CD4-positive, CD25-positive, alpha-beta regulatory T cell (primary cell): ENCODE measurements around the gene ADGRB2. TPM values are rescaled to one million over a fixed set of nuclear protein-coding genes. Genes with fewer than 3 reads are reported as not detected.
A peak's percentile ranks its signal among the peaks of the same experiment; 100 is the strongest.

Experiments used
- ATAC-seq, 2 donors: fragments of 150-1000 bp; cut with Tn5 transposase; one replicate each; pipeline ENCODE4 v1.10.0; 2021; ENCODE audit warnings: low read depth in 2 of 2, moderate number of reproducible peaks in 2 of 2, moderate library complexity in 1 of 2
- DNase-seq, 3 donors: peaks; one replicate each; pipeline versions ENCODE4 v3.0.0 to v3.0.0-alpha.2; 2012 to 2022; ENCODE audit warnings: mixed read lengths in 1 of 3
- H3K27ac ChIP-seq: one replicate; pipeline ENCODE4 v1.7.0; 2013; ENCODE audit warnings: mild to moderate bottlenecking, low read length; ENCODE audit not compliant: insufficient read depth, poor library complexity, severe bottlenecking
- H3K27me3 ChIP-seq: one replicate; pipeline ENCODE4 v1.7.0; 2013; ENCODE audit warnings: low read length; ENCODE audit not compliant: control insufficient read depth, insufficient read depth
- H3K36me3 ChIP-seq: one replicate; pipeline ENCODE4 v1.7.0; 2013; ENCODE audit warnings: mild to moderate bottlenecking, low read length, moderate library complexity; ENCODE audit not compliant: control insufficient read depth, insufficient read depth
- H3K4me1 ChIP-seq: 2 replicates; pipeline ENCODE4 v1.7.0; 2013; ENCODE audit warnings: mild to moderate bottlenecking, low read length; ENCODE audit not compliant: insufficient read depth, control insufficient read depth, poor library complexity, severe bottlenecking
- H3K4me3 ChIP-seq: one replicate; pipeline ENCODE4 v1.7.0; 2013; ENCODE audit warnings: low read depth, mild to moderate bottlenecking, low read length, moderate library complexity
- H3K9me3 ChIP-seq, 2 experiments: 1 replicate in 1 of 2; 2 replicates in 1 of 2; pipeline ENCODE4 v1.7.0; 2013; ENCODE audit warnings: low read length in 2 of 2, mild to moderate bottlenecking in 1 of 2, moderate library complexity in 1 of 2; ENCODE audit not compliant: control insufficient read depth in 2 of 2
- H3K27ac Mint-ChIP-seq, 3 donors: one replicate each; pipeline ENCODE4 v1.8.0; 2020 to 2022; ENCODE audit warnings: mild to moderate bottlenecking in 3 of 3, mixed read lengths in 3 of 3, moderate library complexity in 2 of 3
- H3K27me3 Mint-ChIP-seq: one replicate; pipeline ENCODE4 v1.8.0; 2022; ENCODE audit warnings: mild to moderate bottlenecking, mixed read lengths
- H3K36me3 Mint-ChIP-seq: one replicate; pipeline ENCODE4 v1.8.0; 2020; ENCODE audit warnings: mixed read lengths
- H3K4me1 Mint-ChIP-seq, 4 donors: one replicate each; pipeline ENCODE4 v1.8.0; 2020 to 2022; ENCODE audit warnings: mixed read lengths in 4 of 4, mild to moderate bottlenecking in 1 of 4
- H3K4me3 Mint-ChIP-seq, 4 donors: one replicate each; pipeline ENCODE4 v1.8.0; 2020 to 2022; ENCODE audit warnings: mild to moderate bottlenecking in 4 of 4, mixed read lengths in 4 of 4, moderate library complexity in 3 of 4
- H3K9me3 Mint-ChIP-seq, 7 donors: one replicate each; pipeline ENCODE4 v1.8.0; 2020 to 2022; ENCODE audit warnings: mixed read lengths in 7 of 7, mild to moderate bottlenecking in 3 of 7, moderate library complexity in 2 of 7
- polyA plus RNA-seq, 4 donors: library from polyadenylated mRNA; unstranded; fragments of 300-500 nt; fragmentation: Illumina TruSeq; gene quantifications; one replicate each; pipeline ENCODE4 v1.2.3, GENCODE V29; 2021
- total RNA-seq: library from RNA; stranded (reverse); gene quantifications from one replicate; pipeline ENCODE4 v1.2.3, GENCODE V29; 2022

Gene ADGRB2
- total and polyA plus RNA-seq, 5 donors from 2014 or later, result 0.19 to 1.9 (median 0.42) TPM

- no peak overlapping the region for H3K27ac Mint-ChIP-seq
- no peak for ATAC-seq
- peaks cover 22% of the 10 kb centered on the region for H3K27me3 Mint-ChIP-seq
- peaks cover 0 to 13% (median 3%) of the 10 kb centered on the region in 4 donors for H3K4me1 Mint-ChIP-seq
- no peak for DNase-seq
- no peak overlapping the region for H3K4me3 Mint-ChIP-seq
- no peaks in the 10 kb centered on the region for H3K36me3 Mint-ChIP-seq
- H3K36me3 ChIP-seq, result no peaks in the 10 kb centered on the region
- H3K27ac ChIP-seq, result no peak overlapping the region
- no peaks in the 10 kb centered on the region for H3K27me3 ChIP-seq
- no peaks in the 10 kb centered on the region for H3K9me3 ChIP-seq
- no peaks in the 10 kb centered on the region for H3K9me3 Mint-ChIP-seq
- H3K4me1 ChIP-seq, result no peaks in the 10 kb centered on the region
- no peak overlapping the region for H3K4me3 ChIP-seq
These were observed 11.1 kb downstream of the ADGRB2 start for GRCh38 chr1:31752952-31753475.

DNA sequence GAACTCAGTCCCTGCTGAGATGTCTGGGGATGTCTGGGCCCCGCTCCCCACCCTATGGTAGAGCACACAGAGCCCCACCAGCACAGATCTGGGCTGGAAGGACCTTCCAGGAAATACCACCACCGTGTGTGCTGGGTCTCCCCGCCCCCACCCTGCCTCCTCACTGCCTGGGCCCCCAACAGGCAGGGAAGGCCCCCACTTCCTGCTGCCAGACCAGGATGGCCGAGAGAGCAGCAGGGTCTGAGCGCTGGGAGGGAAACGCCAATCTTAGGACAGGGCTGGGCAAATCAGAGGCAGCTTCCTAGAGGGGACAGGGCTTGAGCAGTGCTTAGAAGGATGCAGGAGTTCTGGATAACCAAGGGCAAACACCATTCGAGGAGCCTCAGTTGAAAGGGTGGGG, 11.9 kb downstream of the ADGRB2 start:
- Mint-ChIP-seq H3K27me3 (peaks cover 21% of the 10 kb centered on the region), H3K27ac (no peak overlapping the region), H3K4me3 (no peak overlapping the region), H3K4me1 (peaks cover 0 to 15% (median 4%) of the 10 kb centered on the region in 4 donors), H3K9me3 (no peaks in the 10 kb centered on the region), H3K36me3 (no peaks in the 10 kb centered on the region)
- no peaks in the 10 kb centered on the region for H3K27me3 ChIP-seq
- no peak overlapping the region for H3K4me3 ChIP-seq
- H3K9me3 ChIP-seq, result no peaks in the 10 kb centered on the region
- H3K27ac ChIP-seq, result no peak overlapping the region
- no peaks in the 10 kb centered on the region for H3K4me1 ChIP-seq
- ATAC-seq (no peak), DNase-seq (no peak)
- no peaks in the 10 kb centered on the region for H3K36me3 ChIP-seq

- Mint-ChIP-seq H3K4me3 (no peak overlapping the region), H3K9me3 (no peaks in the 10 kb centered on the region)
These were observed 12.3 kb downstream of the ADGRB2 start for GRCh38 chr1:31751822-31752241.

DNA sequence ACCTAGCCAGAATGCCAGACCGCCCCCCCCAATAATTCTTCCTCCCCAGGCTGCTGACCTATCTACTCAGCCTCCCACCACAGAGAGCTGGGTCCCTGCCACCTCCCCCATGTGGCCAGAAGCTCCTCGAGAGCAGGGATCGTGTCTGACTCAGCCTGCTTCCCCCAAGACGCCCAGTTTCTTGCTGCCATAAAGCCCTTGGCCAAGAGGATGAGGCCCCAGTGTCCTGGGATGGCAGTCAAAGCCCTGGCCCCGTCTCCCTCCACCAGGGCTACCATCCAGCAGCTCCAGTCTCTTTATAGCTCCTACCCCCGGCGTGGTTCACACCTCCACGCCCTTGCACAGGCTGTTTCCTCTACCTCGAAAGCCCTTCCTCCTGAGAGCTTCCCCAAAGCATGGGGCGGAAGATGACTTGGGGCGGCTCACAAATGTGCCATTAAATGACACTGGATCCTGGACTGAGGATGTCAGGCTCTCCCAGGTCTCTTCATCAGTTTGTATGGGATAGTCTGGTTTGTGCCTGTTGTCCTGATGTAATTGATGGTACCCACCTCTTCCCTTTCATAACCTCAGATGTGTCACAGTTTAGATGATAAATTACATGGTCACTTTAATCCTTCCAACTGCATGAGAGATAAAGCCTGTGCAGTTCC, 13.2 kb downstream of the ADGRB2 start:
- peak; percentile 46 to 47 for ATAC-seq

More at GRCh38 chr1:31751822-31752241, 12.3 kb downstream of the ADGRB2 start:
- no peak for ATAC-seq
- H3K27me3 Mint-ChIP-seq, result peaks cover 21% of the 10 kb centered on the region
- Histone ChIP-seq H3K4me1 (no peaks in the 10 kb centered on the region), H3K27ac (no peak overlapping the region), H3K4me3 (no peak overlapping the region), H3K9me3 (no peaks in the 10 kb centered on the region), H3K27me3 (no peaks in the 10 kb centered on the region), H3K36me3 (no peaks in the 10 kb centered on the region)
- no peak for DNase-seq
- no peaks in the 10 kb centered on the region for H3K36me3 Mint-ChIP-seq
- H3K4me1 Mint-ChIP-seq, result peaks cover 0 to 18% (median 6%) of the 10 kb centered on the region in 4 donors
- peak overlapping the region in 1 of 3 donors; percentile 46 for H3K27ac Mint-ChIP-seq

GRCh38 chr1:31749785-31750735, 14.1 kb downstream of the ADGRB2 start:
- H3K4me1 Mint-ChIP-seq, result peaks cover 0 to 28% (median 7%) of the 10 kb centered on the region in 4 donors
- no peaks in the 10 kb centered on the region for H3K27me3 ChIP-seq
- peaks cover 21% of the 10 kb centered on the region for H3K27me3 Mint-ChIP-seq

More for the DNA sequence above, 13.2 kb downstream of the ADGRB2 start:
- Histone ChIP-seq H3K9me3 (no peaks in the 10 kb centered on the region), H3K36me3 (no peaks in the 10 kb centered on the region), H3K4me1 (no peaks in the 10 kb centered on the region), H3K27ac (no peak overlapping the region), H3K4me3 (no peak overlapping the region), H3K27me3 (no peaks in the 10 kb centered on the region)
- Mint-ChIP-seq H3K9me3 (no peaks in the 10 kb centered on the region), H3K27ac (peak overlapping the region in 1 of 3 donors; percentile 20), H3K4me3 (no peak overlapping the region), H3K27me3 (peaks cover 21% of the 10 kb centered on the region), H3K4me1 (peaks cover 0 to 23% (median 7%) of the 10 kb centered on the region in 4 donors), H3K36me3 (no peaks in the 10 kb centered on the region)
- DNase-seq, result peak in 1 of 3 donors; percentile 35

GRCh38 chr1:31748365-31748764, 15.8 kb downstream of the ADGRB2 start:
- Histone ChIP-seq H3K9me3 (no peaks in the 10 kb centered on the region), H3K27me3 (no peaks in the 10 kb centered on the region), H3K27ac (no peak overlapping the region), H3K4me1 (no peaks in the 10 kb centered on the region), H3K36me3 (no peaks in the 10 kb centered on the region), H3K4me3 (no peak overlapping the region)
- DNase-seq (no peak), ATAC-seq (no peak)
- Mint-ChIP-seq H3K9me3 (no peaks in the 10 kb centered on the region), H3K27ac (no peak overlapping the region), H3K27me3 (peaks cover 13% of the 10 kb centered on the region), H3K4me1 (peaks cover 0 to 33% (median 13%) of the 10 kb centered on the region in 4 donors), H3K36me3 (no peaks in the 10 kb centered on the region), H3K4me3 (no peak overlapping the region)

More at GRCh38 chr1:31749785-31750735, 14.1 kb downstream of the ADGRB2 start:
- no peaks in the 10 kb centered on the region for H3K4me1 ChIP-seq
- no peak for DNase-seq
- no peaks in the 10 kb centered on the region for H3K36me3 Mint-ChIP-seq
- H3K36me3 ChIP-seq, result no peaks in the 10 kb centered on the region
- no peaks in the 10 kb centered on the region for H3K9me3 ChIP-seq
- no peak overlapping the region for H3K27ac Mint-ChIP-seq
- H3K4me3 Mint-ChIP-seq, result no peak overlapping the region
- H3K27ac ChIP-seq, result no peak overlapping the region
- ATAC-seq, result no peak
- H3K4me3 ChIP-seq, result no peak overlapping the region
- H3K9me3 Mint-ChIP-seq, result no peaks in the 10 kb centered on the region

DNA sequence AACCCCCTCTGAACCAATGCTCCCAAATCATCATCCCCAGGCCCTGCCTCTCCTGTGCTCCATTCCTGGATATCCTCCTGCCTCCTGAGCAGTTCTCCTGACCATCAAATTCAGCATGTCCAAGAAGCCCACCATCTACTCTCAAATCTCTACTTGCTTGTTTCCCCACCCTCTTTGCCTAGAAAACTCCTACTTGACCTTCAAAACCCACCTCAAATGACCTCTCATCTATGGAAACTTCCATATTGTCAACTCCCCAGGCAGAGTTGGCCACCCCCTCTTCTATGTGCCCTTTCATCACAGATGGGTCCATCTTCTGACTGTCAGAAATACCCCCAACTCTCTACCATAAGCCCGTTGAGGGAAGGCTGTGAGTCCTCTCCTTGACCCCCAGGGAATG, 16.8 kb downstream of the ADGRB2 start:
- ATAC-seq (no peak), DNase-seq (no peak)
- H3K4me3 ChIP-seq, result no peak overlapping the region
- H3K4me1 Mint-ChIP-seq, result peaks cover 0 to 34% (median 14%) of the 10 kb centered on the region in 4 donors
- H3K9me3 Mint-ChIP-seq, result no peaks in the 10 kb centered on the region
- H3K27me3 Mint-ChIP-seq, result peaks cover 10% of the 10 kb centered on the region
- H3K9me3 ChIP-seq, result no peaks in the 10 kb centered on the region
- peak overlapping the region in 1 of 3 donors; percentile 37 for H3K27ac Mint-ChIP-seq
- H3K36me3 Mint-ChIP-seq, result no peaks in the 10 kb centered on the region
- no peaks in the 10 kb centered on the region for H3K36me3 ChIP-seq
- H3K27me3 ChIP-seq, result no peaks in the 10 kb centered on the region
- H3K4me1 ChIP-seq, result no peaks in the 10 kb centered on the region
- H3K4me3 Mint-ChIP-seq, result peak overlapping the region in 1 of 4 donors; percentile 28
- H3K27ac ChIP-seq, result no peak overlapping the region
